ENCODE measurements around the gene RGS6.

- no peak for TF ChIP-seq CTCF (conservative IDR thresholded peaks at IDR 0.05)
- TF ChIP-seq ZFX (IDR thresholded peaks at IDR 0.05) = no peak
Measured at GRCh38 chr14:72045885-72046284, 113.7 kb downstream of the RGS6 start.
